DND-41 (cell line): Measurements from ENCODE around the gene EML5.

Experiments
- CTCF ChIP-seq: IDR thresholded peaks from 2 replicates; pipeline ENCODE4 v1.5.1; 2012; ENCODE audit warnings: borderline replicate concordance, low read length, moderate library complexity, mild to moderate bottlenecking; ENCODE audit not compliant: poor library complexity, severe bottlenecking; ENCODE audit errors: extremely low read depth
- EZH2 ChIP-seq: IDR thresholded peaks from 3 replicates; pipeline ENCODE4 v1.6.1; 2012; ENCODE audit warnings: borderline replicate concordance, low read depth, mild to moderate bottlenecking, moderate library complexity, low read length, inconsistent platforms; ENCODE audit not compliant: severe bottlenecking

- TF ChIP-seq CTCF (no peak), EZH2 (no peak)
Measured at GRCh38 chr14:88775532-88775931, 17.2 kb downstream of the EML5 start.
